Activated effector memory CD4-positive, alpha-beta T cell treated with anti-CD3 and anti-CD28 coated beads, Interleukin-2, amount 50 U/mL, for 16 hours (primary cell): Measurements from ENCODE around the gene FCN2.

Experiments
- DNase-seq: peaks from one replicate; pipeline ENCODE4 v3.0.0-alpha.2; 2020

Gene FCN2

GRCh38 chr9:134869554-134870300, 10.9 kb upstream of the FCN2 start:
- DNase-seq = peak; percentile 52

DNA sequence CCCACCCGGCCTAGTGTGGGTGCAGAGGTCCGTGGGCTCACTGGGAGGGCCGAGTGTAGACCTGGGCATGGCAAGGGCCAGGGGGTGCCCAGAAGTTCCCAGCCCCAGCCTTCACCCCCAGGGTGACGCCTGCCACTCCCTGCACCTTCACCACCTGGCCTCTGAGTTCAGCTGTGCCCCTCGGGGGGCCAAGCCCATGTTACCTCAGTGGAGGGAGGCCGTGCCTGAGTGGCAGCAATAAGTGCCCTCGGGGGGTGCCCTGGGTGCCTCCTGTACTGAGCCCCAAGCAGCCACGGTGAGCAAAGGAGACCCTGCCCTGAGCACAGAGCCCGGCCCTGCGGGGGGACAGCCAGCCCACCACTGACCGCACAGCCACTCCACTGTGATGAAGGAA, 10.3 kb upstream of the FCN2 start:
- DNase-seq = peak; percentile 43

DNA sequence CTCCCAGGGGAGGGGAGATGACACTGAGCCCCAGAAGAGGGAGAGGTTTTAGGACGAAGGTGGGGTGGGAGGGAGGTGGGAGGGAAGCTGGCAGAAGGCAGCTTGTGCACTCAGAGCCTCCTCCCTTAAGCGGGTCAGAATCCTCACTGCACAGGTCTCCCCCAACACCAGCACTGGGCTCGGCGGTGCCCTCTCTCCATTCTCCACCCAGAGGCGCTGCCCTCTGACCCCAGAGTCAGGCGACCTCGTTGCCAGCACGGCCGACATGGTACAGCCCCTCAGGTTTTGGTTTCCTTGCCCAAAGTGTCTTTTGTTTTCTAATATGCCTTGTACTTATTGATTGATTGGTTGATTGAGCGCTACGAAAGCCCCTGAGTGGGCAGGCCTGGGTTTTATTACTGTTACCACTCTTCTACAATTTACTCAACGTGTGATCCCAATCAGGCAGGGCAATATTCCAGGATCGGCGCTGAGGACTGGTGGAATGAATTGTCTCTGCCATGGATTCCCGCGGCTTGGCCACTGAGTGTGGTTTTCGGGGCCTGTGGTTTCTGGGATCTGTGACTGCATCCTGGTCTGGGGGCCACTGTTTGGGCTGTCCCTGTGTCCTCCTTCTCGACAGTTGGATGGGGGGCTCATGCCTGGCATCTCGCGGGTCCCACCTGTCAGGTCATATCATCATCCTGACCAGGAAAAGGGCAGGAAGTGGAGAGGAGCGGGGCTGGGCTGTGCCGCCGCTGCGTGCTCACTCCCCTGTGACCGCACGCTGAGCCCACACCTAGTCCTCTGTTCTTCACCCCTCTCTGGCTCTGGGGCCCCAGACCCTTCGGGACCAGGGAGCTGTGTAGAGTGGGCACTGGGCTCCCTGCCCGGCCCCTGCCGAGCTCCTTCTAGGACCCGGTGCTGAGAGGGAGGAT, 9.6 kb upstream of the FCN2 start:
- no peak for DNase-seq

GRCh38 chr9:134871697-134872340, 8.8 kb upstream of the FCN2 start:
- no peak for DNase-seq

DNA sequence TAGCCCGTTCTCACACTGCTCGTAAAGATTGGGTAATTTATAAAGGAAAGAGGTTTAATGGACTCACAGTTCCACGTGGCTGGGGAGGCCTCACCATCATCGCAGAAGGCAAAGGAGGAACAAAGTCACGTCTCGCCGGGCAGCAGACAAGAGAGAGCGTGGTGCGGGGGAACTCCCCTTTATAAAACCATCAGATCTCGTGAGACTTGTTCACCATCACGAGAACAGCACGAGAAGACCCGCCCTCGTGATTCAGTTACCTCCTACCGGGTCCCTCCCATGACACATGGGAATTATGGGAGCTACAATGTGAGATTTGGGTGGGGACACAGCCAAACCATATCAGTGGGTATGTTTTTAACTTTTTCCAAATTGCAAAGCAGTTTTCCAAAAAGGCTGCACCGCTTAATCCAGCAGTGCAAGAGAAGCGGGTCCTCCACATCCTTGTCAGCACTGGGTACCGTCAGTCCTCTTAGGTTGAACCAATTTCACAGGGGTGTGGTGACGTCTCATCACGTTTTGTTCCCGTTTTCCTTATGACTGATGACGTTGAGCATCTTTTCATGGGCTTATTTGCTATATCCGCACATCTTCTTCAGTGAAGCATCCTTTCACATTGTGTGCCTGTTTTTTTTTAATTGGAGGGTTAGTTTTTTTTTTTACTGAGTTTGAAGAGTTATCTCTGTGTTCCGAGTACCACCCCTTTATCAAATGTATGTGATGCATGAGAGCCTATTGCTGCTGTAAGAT, 8.0 kb upstream of the FCN2 start:
- no peak for DNase-seq

DNA sequence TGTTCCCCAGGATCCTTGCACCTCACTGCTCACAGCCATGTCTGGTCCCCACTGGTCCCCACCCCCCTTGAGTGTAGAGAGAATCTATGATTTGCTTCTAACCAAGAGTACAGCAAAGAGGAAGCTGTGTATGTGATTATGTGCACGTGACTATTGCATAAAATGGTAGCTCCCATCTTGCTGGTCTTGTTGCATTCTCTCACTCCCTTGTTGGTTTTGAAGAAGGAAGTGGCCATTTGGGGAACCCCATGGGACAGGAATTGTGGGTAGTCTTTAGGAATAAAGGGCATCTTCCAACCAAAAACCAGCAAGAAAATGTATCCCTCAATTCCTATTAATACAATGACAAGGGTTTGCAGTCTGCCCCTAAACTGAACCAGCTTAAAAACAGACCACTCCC, 5.2 kb upstream of the FCN2 start:
- no peak for DNase-seq

- no peak for DNase-seq
Observed at GRCh38 chr9:134877541-134877940, 3.1 kb upstream of the FCN2 start.

- no peak for DNase-seq
Observed at GRCh38 chr9:134879664-134880483, 736 bp upstream of the FCN2 start.

DNA sequence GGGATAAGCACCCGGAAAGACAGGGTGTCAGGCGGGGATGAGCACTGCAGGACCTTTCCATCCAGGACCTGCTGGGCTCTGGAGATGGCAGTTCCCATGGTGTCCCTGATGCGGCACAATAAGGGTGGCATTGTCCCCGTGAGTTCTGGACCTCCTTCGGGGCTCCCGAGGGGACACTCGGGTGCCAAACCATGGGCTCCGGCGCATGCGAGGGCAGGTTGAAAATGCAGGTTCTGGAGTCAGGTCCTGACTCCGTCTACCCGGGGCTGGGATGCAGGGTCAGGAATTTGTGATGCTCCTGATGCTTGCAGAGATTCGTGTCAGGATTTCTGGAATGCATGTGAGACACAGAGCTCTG, 682 bp downstream of the FCN2 start:
- DNase-seq = no peak

- DNase-seq = no peak
Observed at GRCh38 chr9:134882204-134882785, 1.7 kb downstream of the FCN2 start.

- DNase-seq = no peak
Observed at GRCh38 chr9:134883040-134883782, 2.6 kb downstream of the FCN2 start.

DNA sequence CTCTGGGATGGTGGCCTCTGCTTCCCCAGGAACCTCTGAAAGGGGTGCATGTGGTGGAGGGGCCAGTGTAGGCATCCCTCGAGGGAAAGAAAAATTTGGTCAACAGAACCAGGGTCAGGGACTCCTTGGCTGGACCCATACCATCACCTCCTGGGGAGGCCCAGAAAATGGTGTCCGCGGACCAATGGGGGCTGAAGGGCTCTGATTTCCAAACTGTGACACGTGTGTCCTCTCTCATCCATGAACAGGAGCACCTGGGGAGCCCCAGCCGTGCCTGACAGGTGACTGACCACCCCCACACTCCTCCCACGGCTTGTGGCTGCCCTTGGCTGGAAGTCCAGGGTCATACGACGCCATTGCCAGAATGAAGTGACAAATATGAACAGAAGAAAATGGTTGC, 3.9 kb downstream of the FCN2 start:
- DNase-seq = no peak

DNA sequence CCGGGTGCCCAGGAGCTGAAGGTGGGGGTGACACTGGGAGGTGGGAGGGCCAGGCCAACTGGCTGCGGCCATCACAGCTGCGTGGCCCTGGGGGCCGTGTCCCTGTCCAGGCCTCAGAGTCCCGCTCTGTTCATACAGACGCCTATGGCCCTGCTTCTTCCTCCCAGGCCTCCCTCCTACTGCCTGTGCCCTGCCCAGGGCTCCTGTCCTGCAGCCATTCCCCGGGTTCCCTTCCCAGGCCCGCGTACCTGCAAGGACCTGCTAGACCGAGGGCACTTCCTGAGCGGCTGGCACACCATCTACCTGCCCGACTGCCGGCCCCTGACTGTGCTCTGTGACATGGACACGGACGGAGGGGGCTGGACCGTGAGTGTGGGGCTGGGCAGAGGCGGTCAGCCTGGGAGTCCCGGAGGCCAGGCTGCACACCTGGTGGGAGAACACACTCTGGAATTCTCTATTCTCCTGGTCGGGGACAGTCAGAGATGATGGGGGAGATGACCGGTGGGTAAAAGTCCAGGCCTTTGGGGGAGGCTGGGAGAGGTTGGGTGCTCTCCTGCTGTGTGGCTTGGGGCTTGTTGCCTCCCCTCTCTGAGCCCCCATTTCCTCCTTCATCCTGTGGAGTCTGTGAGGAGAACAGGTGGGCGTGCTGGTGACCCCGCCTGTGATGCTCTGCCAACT, 4.5 kb downstream of the FCN2 start:
- DNase-seq = no peak

GRCh38 chr9:134885679-134886412, 5.2 kb downstream of the FCN2 start:
- DNase-seq = no peak

DNA sequence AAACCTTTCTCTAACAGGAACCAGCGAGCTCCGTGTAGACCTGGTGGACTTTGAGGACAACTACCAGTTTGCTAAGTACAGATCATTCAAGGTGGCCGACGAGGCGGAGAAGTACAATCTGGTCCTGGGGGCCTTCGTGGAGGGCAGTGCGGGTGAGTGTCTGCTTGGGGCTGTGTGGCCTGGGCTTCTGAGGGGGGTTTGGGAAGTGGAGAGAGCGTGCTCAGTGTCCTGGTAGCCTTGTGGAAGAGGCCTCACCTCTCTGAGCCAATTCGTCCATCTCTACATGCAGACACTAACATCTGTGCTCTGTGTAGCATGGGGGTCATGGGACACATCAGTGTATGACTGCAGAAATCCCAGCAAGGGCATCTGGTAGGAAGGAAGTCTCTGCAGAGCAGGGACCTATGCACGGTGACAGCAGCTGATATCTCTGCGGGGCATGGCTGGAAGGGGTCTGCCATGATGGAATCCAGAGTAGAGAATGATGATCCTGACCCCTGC, 5.9 kb downstream of the FCN2 start:
- DNase-seq = no peak

DNA sequence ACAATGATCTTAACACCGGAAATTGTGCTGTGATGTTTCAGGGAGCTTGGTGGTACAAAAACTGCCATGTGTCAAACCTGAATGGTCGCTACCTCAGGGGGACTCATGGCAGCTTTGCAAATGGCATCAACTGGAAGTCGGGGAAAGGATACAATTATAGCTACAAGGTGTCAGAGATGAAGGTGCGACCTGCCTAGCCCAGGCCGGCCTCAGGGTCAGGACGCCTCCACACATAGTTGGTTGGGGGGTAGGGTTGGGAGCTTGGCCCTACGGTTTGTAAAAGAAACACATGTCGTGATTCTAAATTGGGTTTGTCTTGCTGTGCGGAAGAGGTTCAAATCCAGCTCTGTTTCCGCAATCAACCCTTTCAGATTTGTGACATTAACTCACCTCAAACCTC, 6.6 kb downstream of the FCN2 start:
- no peak for DNase-seq

GRCh38 chr9:134887686-134888602, 7.3 kb downstream of the FCN2 start:
- no peak for DNase-seq

- no peak for DNase-seq
Observed at GRCh38 chr9:134888603-134889190, 8.1 kb downstream of the FCN2 start.
